Lung (tissue), 12 donors: Measurements from ENCODE around the gene TMCC1. TPM values are rescaled to one million over a fixed set of nuclear protein-coding genes. Genes with fewer than 3 reads are reported as not detected.

ENCODE experiments used
- ATAC-seq: fragments of 200-7000 bp; cut with Tn5 transposase; one replicate; pipeline ENCODE4 v1.9.1; 2020; ENCODE audit warnings: moderate number of reproducible peaks; ENCODE audit not compliant: insufficient read depth, low FRiP score
- DNase-seq, 3 donors: peaks; one replicate each; pipeline ENCODE4 v3.0.0-alpha.2; 2013 to 2017
- H3K27ac ChIP-seq, 2 donors: one replicate each; pipeline ENCODE4 v1.5.1; 2013; ENCODE audit warnings: mild to moderate bottlenecking in 2 of 2, moderate library complexity in 2 of 2, control low read depth in 1 of 2, inconsistent platforms in 1 of 2, low read depth in 1 of 2, low read length in 1 of 2
- H3K27me3 ChIP-seq, 3 donors: one replicate each; pipeline ENCODE4 v1.5.1; 2013; ENCODE audit warnings: low read length in 2 of 3; ENCODE audit not compliant: control insufficient read depth in 3 of 3, insufficient read depth in 3 of 3
- H3K36me3 ChIP-seq, 4 donors: one replicate each; pipeline ENCODE4 v1.5.1; 2013; ENCODE audit warnings: low read length in 4 of 4, mild to moderate bottlenecking in 1 of 4, moderate library complexity in 1 of 4; ENCODE audit not compliant: control insufficient read depth in 4 of 4, insufficient read depth in 4 of 4
- H3K4me1 ChIP-seq, 5 donors: one replicate each; pipeline ENCODE4 v1.5.1; 2013; ENCODE audit warnings: low read length in 5 of 5, mild to moderate bottlenecking in 2 of 5, moderate library complexity in 1 of 5; ENCODE audit not compliant: control insufficient read depth in 5 of 5, insufficient read depth in 5 of 5
- H3K4me3 ChIP-seq: one replicate; pipeline ENCODE4 v1.5.1; 2013; ENCODE audit warnings: mild to moderate bottlenecking, control low read depth, moderate library complexity
- H3K9ac ChIP-seq, 2 donors: one replicate each; pipeline ENCODE4 v1.5.1; 2013; ENCODE audit warnings: low read length in 2 of 2, control low read depth in 1 of 2; ENCODE audit not compliant: insufficient read depth in 1 of 2
- H3K9me3 ChIP-seq, 4 donors: one replicate each; pipeline ENCODE4 v1.5.1; 2013; ENCODE audit warnings: low read length in 3 of 4, mild to moderate bottlenecking in 1 of 4, moderate library complexity in 1 of 4; ENCODE audit not compliant: control insufficient read depth in 4 of 4, insufficient read depth in 3 of 4
- CTCF ChIP-seq: IDR thresholded peaks from 2 replicates; pipeline ENCODE4 v1.5.1; 2012; ENCODE audit warnings: mild to moderate bottlenecking; ENCODE audit errors: control extremely low read depth, extremely low read depth
- WGBS, 2 donors: extraction: QIAGEN DNeasy Blood & Tissue Kit; methylation state at CpG; one replicate each; pipeline ENCODE4 v1.1.7; 2013; 5-methylcytosine and 5-hydroxymethylcytosine counted together
- polyA plus RNA-seq, 2 donors: library from polyadenylated mRNA; stranded (reverse); fragments of 200-250 nt; gene quantifications; one replicate each; pipeline ENCODE4 v1.2.1, GENCODE V29; 2013
- total RNA-seq, 2 donors: library from RNA; depleted of rRNA in 1 of 2; stranded (reverse); fragments of >200 nt in 1 of 2; gene quantifications; one replicate each; pipeline ENCODE4 v1.2.1, GENCODE V29; 2014 to 2021
- donor health status: control.
- donor health status: control.
- donor health status: Bipolar disorder and iron deficiency.
- donor health status: healthy.
- donor health status: DM: yes; HTN: yes; CAD: no.

Gene TMCC1
- total and polyA plus RNA-seq, 4 donors = 8.7 to 39.4 (median 22.8) TPM

GRCh38 chr3:129692743-129693142, 200.8 kb downstream of the TMCC1 start:
- TF ChIP-seq CTCF = no peak
- Histone ChIP-seq H3K36me3 (peaks cover 0 to 2% (median 0%) of the 10 kb centered on the region in 4 donors), H3K9me3 (no peaks in the 10 kb centered on the region), H3K4me3 (no peak overlapping the region), H3K4me1 (peaks cover 0 to 6% (median under 1%) of the 10 kb centered on the region in 5 donors), H3K27ac (no peak overlapping the region), H3K9ac (no peak overlapping the region), H3K27me3 (no peaks in the 10 kb centered on the region)
- WGBS, 2 donors = 100% methylated on average over 2 of the region's 2 CpGs
- ATAC-seq (no peak), DNase-seq (no peak)

- ATAC-seq (no peak), DNase-seq (no peak)
- WGBS, 2 donors = 97 to 100% methylated on average over 2 of the region's 2 CpGs
- no peak for TF ChIP-seq CTCF
- Histone ChIP-seq H3K9me3 (no peaks in the 10 kb centered on the region), H3K36me3 (no peaks in the 10 kb centered on the region), H3K9ac (no peak overlapping the region), H3K4me3 (no peak overlapping the region), H3K27ac (no peak overlapping the region), H3K27me3 (no peaks in the 10 kb centered on the region), H3K4me1 (peaks cover 0 to 9% (median 6%) of the 10 kb centered on the region in 5 donors)
Measured at GRCh38 chr3:129690963-129691362, 202.5 kb downstream of the TMCC1 start.

GRCh38 chr3:129690406-129690805, 203.1 kb downstream of the TMCC1 start:
- Histone ChIP-seq H3K9ac (no peak overlapping the region), H3K4me1 (peaks cover 0 to 9% (median 6%) of the 10 kb centered on the region in 5 donors), H3K36me3 (no peaks in the 10 kb centered on the region), H3K9me3 (no peaks in the 10 kb centered on the region), H3K4me3 (no peak overlapping the region), H3K27ac (no peak overlapping the region), H3K27me3 (no peaks in the 10 kb centered on the region)
- TF ChIP-seq CTCF = no peak
- DNase-seq (peak; percentile 49 to 85 (median 80)), ATAC-seq (no peak)

GRCh38 chr3:129689036-129689435, 204.5 kb downstream of the TMCC1 start:
- H3K4me3 ChIP-seq = no peak overlapping the region
- H3K9me3 ChIP-seq = no peaks in the 10 kb centered on the region
- no peaks in the 10 kb centered on the region for H3K36me3 ChIP-seq
- H3K9ac ChIP-seq = peak overlapping the region in 1 of 2 donors; percentile 88
- peaks cover 0 to 9% (median 6%) of the 10 kb centered on the region in 5 donors for H3K4me1 ChIP-seq
- 87 to 89% methylated on average over 3 of the region's 3 CpGs for WGBS, 2 donors
- DNase-seq (no peak), ATAC-seq (no peak)
- no peaks in the 10 kb centered on the region for H3K27me3 ChIP-seq
- TF ChIP-seq CTCF = no peak
- peak overlapping the region in 1 of 2 donors; percentile 9 for H3K27ac ChIP-seq
